ENCODE measurements around the gene SPINK5.

The SPINK5 gene

DNA sequence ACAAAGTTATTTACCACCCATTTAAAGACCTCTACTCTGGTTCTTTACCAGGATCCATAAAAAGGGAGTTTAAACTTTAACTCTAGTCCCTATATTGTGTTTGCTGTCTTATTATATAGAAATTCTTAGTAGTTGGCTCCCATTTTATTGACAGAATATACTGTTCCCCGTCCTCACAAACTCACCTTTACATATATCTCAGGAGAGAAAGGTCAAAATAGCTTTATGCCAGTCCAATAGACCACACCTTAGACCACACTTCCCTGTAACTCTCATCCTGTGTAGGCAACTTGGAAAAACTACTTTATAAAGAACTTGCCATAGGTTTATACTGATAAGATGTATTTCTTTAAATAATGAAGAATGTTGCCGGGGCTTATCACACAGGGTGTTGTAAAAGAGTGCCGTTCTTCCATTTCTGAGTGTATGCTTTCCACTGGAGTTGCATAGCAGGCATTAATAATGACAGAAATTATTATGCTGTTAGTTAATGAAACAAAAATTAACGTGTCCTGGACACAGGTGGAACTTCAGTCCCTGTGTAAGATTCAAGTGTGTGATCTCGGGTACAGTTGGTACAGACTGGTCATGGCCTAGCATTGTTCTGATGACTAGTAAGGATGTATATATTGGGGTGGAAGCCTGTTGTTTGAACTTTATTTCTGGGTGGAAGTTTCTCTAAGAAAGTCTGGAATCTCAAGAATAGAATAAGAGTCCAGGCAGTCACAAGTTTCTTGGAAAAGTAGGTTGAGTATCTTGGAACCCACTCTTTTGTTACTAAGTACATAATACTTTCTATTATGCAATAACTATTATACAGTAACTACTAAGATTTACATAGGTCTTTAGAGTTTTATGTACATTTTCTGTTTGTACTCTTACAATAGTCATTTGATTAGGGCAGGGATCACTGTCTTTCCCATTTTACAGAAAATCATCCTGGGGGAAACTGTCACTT is 71.6 kb downstream of the SPINK5 start:
- Mint-ChIP-seq H3K4me1 (ENCODE audit: low read depth) (no peaks in the 10 kb centered on the region), H3K27ac (no peak overlapping the region), H3K27me3 (peaks cover 1% of the 10 kb centered on the region), H3K36me3 (no peaks in the 10 kb centered on the region), H3K4me3 (no peak overlapping the region), H3K9me3 (ENCODE audit: low read depth) (no peaks in the 10 kb centered on the region)

DNA sequence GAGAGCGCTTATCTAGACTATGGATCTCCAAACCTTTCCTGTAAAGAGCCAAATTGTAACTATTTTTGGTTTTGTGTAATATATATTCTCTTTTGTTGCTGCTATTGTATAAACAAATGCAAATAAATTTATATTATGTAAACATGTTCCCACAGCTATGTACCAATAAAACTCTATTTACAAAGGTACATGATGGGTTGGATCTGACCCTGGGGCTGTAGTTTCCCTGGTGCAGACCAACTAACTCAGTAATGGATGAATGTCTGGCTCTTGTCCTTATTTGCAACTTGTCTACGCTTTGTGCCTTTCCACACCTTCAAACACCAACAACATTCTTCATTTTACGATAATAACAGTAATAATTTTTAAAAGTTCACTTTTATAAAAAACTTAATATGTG is 77.1 kb downstream of the SPINK5 start:
- no peaks in the 10 kb centered on the region for H3K9me3 Mint-ChIP-seq (ENCODE audit: low read depth)
- no peaks in the 10 kb centered on the region for H3K4me1 Mint-ChIP-seq (ENCODE audit: low read depth)
- H3K36me3 Mint-ChIP-seq = no peaks in the 10 kb centered on the region
- H3K4me3 Mint-ChIP-seq = no peak overlapping the region
- no peak overlapping the region for H3K27ac Mint-ChIP-seq
- peaks cover 2% of the 10 kb centered on the region for H3K27me3 Mint-ChIP-seq

DNA sequence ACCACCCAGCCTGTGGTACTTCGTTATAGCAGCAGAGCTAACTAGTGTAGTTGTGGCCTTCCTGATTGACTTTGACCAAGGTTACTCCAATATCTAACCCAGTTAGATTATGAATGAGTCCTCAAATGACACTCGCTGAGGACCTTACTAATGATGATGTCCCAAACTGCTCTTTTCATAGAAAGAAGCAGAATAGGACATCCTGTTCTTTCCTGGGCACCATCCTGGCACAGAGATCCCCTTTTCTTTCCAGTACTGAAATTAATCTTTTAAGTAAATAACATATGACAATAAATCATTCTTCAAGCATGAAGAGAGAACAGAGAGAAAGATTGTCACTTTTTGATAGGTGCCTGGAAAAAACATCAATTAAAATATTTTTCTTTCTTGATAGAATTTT is 77.9 kb downstream of the SPINK5 start:
- Mint-ChIP-seq H3K27me3 (peaks cover 6% of the 10 kb centered on the region), H3K4me3 (no peak overlapping the region), H3K9me3 (ENCODE audit: low read depth) (no peaks in the 10 kb centered on the region), H3K4me1 (ENCODE audit: low read depth) (no peaks in the 10 kb centered on the region), H3K36me3 (no peaks in the 10 kb centered on the region), H3K27ac (no peak overlapping the region)

DNA sequence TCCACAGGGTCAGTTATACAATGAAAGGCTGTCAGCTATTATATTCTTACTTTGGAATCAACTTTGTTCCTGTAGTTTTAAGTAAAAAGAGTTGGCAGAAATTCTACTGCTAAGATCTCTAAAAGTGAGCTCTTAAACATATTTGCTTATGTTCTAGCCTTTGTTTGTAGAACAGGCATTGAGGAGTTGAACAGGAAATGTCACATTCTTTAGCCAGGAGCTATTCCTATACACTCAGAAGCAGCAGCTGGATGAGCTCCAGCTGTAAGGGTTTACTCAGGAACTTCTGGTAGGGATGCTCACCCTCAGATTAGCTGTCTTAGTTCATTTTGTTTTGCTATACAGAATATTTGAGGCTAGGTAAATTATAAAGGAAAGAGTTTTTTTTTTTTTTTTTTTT is 82.1 kb downstream of the SPINK5 start:
- Mint-ChIP-seq H3K4me3 (no peak overlapping the region), H3K27me3 (peaks cover 8% of the 10 kb centered on the region), H3K27ac (no peak overlapping the region), H3K9me3 (ENCODE audit: low read depth) (no peaks in the 10 kb centered on the region), H3K36me3 (no peaks in the 10 kb centered on the region), H3K4me1 (ENCODE audit: low read depth) (no peaks in the 10 kb centered on the region)

DNA sequence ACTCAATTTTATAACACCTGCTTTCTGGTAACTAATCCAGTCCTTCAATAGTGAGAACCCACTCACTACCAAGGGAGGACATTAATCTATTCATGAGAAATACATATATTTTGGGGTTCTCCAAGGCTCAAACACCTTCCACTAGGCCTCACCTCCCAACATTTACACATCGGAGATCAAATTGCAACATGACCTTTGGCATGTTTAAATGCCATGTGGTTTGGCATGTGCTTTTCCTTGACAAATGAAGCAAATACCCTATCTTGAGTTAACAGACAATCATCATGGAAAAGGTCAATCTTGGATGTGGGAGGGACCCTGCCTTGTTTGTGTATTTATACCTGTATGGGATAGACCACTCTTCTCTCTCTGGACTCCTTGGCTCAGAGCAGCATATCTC is 82.7 kb downstream of the SPINK5 start:
- H3K9me3 Mint-ChIP-seq (ENCODE audit: low read depth) = no peaks in the 10 kb centered on the region

DNA sequence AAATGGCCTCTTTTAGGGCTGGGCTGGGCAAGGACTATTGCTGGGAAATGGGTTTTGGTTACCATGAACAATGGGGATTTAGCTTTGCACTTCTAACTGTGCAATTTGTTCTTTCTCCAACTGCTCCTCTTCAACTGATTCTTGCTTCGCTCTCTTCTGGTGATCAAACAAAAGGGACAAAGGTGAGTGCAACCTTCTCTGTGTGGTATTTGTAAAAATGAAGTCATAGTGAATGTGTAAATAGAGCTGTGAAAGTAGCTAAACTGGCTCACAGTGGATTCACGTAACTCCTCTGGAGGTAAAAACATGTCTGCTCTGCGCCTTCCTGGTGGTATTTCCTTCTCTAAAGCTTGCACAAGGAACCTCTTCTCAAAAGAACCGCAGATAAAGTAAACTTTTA is 83.6 kb downstream of the SPINK5 start:
- no peak overlapping the region for H3K4me3 Mint-ChIP-seq
- no peak overlapping the region for H3K27ac Mint-ChIP-seq
- peaks cover 8% of the 10 kb centered on the region for H3K27me3 Mint-ChIP-seq
- no peaks in the 10 kb centered on the region for H3K36me3 Mint-ChIP-seq
- no peaks in the 10 kb centered on the region for H3K4me1 Mint-ChIP-seq (ENCODE audit: low read depth)
- H3K9me3 Mint-ChIP-seq (ENCODE audit: low read depth) = no peaks in the 10 kb centered on the region

More for the DNA sequence above, 82.7 kb downstream of the SPINK5 start:
- Mint-ChIP-seq H3K27ac (no peak overlapping the region), H3K4me1 (ENCODE audit: low read depth) (no peaks in the 10 kb centered on the region), H3K4me3 (no peak overlapping the region), H3K27me3 (peaks cover 8% of the 10 kb centered on the region), H3K36me3 (no peaks in the 10 kb centered on the region)

DNA sequence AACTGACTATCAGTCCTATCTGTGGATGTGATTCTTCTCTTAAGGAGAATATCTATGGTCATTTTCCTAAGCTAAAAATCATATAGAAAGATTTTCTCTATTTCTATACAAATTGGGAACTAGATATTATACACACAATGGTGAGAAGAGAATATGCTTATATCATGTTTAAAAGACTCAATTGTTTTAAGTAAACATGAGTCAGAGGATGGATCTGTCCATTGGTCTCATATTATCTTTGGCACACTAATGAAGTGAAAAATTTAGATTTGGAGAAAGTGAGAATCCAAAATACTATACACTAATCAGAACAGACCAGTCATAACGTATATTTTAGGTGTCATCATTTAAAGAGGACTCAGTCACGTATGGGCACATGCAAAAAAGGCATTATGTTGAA is 88.1 kb downstream of the SPINK5 start:
- no peaks in the 10 kb centered on the region for H3K4me1 Mint-ChIP-seq (ENCODE audit: low read depth)
- H3K4me3 Mint-ChIP-seq = no peak overlapping the region
- H3K27ac Mint-ChIP-seq = no peak overlapping the region
- no peaks in the 10 kb centered on the region for H3K36me3 Mint-ChIP-seq
- H3K9me3 Mint-ChIP-seq (ENCODE audit: low read depth) = peaks cover 5% of the 10 kb centered on the region
- peaks cover 3% of the 10 kb centered on the region for H3K27me3 Mint-ChIP-seq

DNA sequence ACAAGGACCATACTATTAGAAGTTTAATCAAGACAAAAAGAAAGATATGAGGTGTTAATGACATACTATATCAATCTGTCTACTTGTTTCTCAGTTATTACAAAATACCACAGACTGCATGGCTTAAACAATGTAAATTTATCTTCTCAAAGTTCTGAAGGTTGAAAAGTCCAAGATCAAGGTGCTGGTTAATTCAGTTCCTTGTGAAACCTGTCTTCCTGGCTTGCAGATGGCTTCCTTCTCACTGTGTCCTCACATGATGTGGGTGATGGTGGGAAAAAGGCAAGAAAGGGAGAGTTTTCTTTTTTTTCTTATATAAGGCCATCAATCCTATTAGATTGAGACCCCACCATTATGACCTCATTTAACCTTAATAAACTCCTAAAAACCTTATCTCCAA is 89.0 kb downstream of the SPINK5 start:
- Mint-ChIP-seq H3K4me3 (no peak overlapping the region), H3K36me3 (no peaks in the 10 kb centered on the region)

DNA sequence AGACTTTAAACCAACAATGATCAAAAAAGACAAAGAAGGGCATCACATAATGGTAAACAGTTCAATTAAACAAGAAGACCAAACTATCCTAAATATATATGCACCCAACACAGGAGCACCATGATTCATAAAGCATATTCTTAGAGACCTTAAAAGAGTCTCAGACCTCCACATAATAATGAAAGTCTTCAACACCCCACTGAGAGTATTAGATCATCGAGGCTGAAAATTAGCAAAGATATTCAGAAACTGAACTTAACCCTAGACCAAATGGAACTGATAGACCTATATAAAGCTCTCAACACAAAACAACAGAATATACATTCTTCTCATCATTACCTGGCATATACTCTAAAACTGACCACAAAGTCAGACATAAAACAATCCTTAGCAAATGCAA is 92.8 kb downstream of the SPINK5 start:
- H3K27me3 Mint-ChIP-seq = no peaks in the 10 kb centered on the region

More for the DNA sequence above, 89.0 kb downstream of the SPINK5 start:
- peaks cover 5% of the 10 kb centered on the region for H3K9me3 Mint-ChIP-seq (ENCODE audit: low read depth)
- H3K27me3 Mint-ChIP-seq = no peaks in the 10 kb centered on the region
- no peaks in the 10 kb centered on the region for H3K4me1 Mint-ChIP-seq (ENCODE audit: low read depth)
- no peak overlapping the region for H3K27ac Mint-ChIP-seq

DNA sequence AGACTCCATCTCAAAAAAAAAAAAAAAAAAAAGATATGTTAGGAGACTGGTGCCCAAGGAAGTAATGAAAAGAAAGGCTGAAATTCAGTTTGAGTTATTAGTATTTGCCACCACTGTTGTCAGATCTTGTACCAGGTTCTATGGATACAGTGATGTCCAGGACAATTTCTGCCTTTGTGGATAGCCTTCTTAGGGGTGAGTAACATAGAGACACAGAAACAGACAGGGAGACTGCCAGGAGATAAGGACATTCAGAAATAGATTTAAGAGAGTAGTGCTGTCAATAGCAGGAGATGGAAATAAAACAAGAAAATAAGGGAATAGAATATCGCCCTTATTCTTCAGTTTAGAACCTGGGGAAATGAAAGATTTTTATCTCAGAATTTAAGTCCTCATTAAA is 98.3 kb downstream of the SPINK5 start:
- H3K4me1 Mint-ChIP-seq (ENCODE audit: low read depth) = no peaks in the 10 kb centered on the region
- H3K27ac Mint-ChIP-seq = no peak overlapping the region
- H3K9me3 Mint-ChIP-seq (ENCODE audit: low read depth) = no peaks in the 10 kb centered on the region
- H3K27me3 Mint-ChIP-seq = no peaks in the 10 kb centered on the region
- H3K4me3 Mint-ChIP-seq = no peak overlapping the region
- no peaks in the 10 kb centered on the region for H3K36me3 Mint-ChIP-seq

More for the DNA sequence above, 92.8 kb downstream of the SPINK5 start:
- Mint-ChIP-seq H3K36me3 (no peaks in the 10 kb centered on the region), H3K4me1 (ENCODE audit: low read depth) (no peaks in the 10 kb centered on the region), H3K27ac (no peak overlapping the region), H3K4me3 (no peak overlapping the region), H3K9me3 (ENCODE audit: low read depth) (peaks cover 5% of the 10 kb centered on the region)

DNA sequence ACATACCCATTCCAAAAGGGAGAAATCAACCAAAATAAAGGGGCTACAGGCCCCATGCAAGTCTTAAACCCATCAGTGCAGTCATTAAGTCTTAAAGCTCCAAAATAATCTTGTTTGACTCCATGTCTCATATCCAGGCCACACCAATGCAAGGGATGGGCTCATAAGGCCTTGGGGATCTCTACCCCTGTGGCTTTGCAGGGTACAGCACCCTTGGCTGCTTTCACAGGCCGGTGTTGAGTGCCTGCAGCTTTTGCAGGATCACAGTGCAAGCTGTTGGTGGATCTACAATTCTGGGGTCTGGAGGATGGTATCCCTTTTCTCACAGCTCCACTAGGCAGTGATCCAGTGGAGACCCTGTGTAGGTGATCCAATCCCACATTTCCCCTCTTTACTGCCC is 99.6 kb downstream of the SPINK5 start:
- H3K4me3 Mint-ChIP-seq = no peak overlapping the region
- no peaks in the 10 kb centered on the region for H3K36me3 Mint-ChIP-seq
- no peaks in the 10 kb centered on the region for H3K27me3 Mint-ChIP-seq
- no peaks in the 10 kb centered on the region for H3K9me3 Mint-ChIP-seq (ENCODE audit: low read depth)
- no peaks in the 10 kb centered on the region for H3K4me1 Mint-ChIP-seq (ENCODE audit: low read depth)
- no peak overlapping the region for H3K27ac Mint-ChIP-seq

DNA sequence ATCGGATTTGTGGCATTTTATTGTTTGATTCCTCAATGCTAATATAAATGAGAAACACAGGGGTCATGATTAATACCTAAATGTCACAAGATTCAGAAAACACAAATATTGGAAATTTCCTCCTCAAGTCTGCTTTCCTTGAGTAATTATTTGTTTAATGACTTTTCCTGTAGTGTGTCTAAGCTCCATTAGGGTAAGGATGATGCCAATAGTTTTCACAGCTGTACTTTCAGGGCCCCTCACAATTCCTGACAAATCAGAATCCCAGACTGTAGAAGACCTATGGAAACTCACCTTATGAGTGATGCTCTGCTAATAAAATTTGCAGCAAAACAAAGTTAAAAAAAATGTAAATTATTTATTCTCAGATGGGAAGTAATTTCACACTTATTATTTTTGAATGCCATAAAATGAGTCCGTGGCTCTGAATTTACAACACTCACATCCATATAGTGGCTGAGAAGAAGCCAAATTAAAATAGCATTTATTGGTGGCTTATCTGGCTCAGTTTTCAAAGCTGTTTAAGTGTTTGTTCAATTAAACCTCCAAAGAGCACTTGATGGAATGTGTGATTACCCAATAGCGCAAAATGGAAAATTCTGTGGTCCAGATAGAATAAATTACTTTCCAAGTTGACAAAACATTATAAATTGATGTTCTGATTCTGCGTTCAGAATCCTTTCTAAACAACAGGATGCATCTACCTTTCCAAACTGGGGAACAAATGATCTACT is 102.9 kb downstream of the SPINK5 start:
- H3K27me3 Mint-ChIP-seq = peaks cover 2% of the 10 kb centered on the region

DNA sequence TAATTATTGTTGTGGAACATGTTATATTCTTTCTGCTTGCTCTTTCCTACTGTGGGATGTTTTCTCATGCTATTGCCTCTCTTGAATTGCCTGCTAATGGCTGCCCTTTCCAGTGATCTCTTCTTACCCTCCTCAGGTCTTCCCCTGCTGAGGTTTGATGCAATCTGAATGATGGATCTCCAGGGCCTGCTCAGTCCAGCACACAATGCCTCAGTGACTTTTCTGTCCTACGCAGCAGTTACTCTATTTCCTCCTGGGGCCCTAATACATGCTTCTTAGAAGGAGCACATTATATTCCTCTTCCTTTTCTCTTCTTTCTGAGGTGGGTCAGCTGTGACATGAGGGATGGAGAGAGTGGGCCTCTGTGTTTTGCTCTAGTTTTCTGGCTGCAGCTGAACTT is 104.5 kb downstream of the SPINK5 start, which contains the start of gene SPINK14:
Gene SPINK14 (plus strand): TSS at position 301 of the 400 bp plus-strand sequence. CDS start 1,187 bp downstream, outside the sequence.
- Mint-ChIP-seq H3K27me3 (peaks cover 2% of the 10 kb centered on the region), H3K4me3 (no peak within 1 kb of the TSS), H3K36me3 (no peaks in the 10 kb centered on the region), H3K4me1 (ENCODE audit: low read depth) (no peaks in the 10 kb centered on the region), H3K9me3 (ENCODE audit: low read depth) (no peaks in the 10 kb centered on the region), H3K27ac (no peak within 1 kb of the TSS)

More for the DNA sequence above, 102.9 kb downstream of the SPINK5 start:
- Mint-ChIP-seq H3K9me3 (ENCODE audit: low read depth) (no peaks in the 10 kb centered on the region), H3K4me3 (no peak overlapping the region), H3K4me1 (ENCODE audit: low read depth) (no peaks in the 10 kb centered on the region), H3K27ac (no peak overlapping the region), H3K36me3 (no peaks in the 10 kb centered on the region)

DNA sequence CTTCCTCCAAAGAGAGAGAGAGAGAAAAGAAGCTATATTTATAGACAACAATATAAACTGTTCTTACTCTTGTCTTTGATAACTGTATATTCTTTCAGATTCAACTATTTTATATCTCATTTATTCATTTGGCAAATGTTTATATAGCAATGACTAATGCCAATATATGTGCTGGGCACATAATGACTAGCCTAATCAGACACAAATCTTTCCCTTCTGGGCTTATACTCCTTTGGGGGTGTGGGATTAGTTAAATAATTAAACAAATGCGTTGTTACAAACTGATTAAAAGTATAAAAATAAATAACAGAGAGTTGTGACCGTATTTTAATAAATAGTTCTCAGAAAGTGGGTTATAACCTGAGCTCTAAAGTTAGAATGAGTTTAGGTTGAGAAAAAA is 108.6 kb downstream of the SPINK5 start:
- Mint-ChIP-seq H3K9me3 (ENCODE audit: low read depth) (no peaks in the 10 kb centered on the region), H3K4me3 (no peak overlapping the region), H3K36me3 (no peaks in the 10 kb centered on the region), H3K4me1 (ENCODE audit: low read depth) (no peaks in the 10 kb centered on the region), H3K27ac (no peak overlapping the region), H3K27me3 (peaks cover 3% of the 10 kb centered on the region)

DNA sequence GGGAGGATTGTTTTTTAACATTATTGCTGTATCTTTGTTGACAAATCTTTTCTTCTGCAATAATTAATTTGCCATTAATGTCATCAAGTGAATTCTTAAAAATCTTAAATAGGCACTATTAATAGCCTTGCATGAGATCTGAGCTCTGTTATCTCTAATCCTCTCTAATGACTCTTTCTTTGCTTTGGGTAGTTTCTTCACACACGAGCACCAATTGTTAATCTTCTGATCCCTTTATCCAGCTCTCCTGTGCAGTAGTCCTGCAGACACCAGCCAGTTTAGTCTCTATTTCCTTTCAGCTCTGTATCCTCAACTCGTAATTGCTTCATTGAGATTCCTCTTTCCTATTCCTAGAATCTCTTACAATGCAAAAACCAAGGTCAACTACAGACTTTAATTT is 112.7 kb downstream of the SPINK5 start:
- Mint-ChIP-seq H3K9me3 (ENCODE audit: low read depth) (no peaks in the 10 kb centered on the region), H3K4me3 (no peak overlapping the region), H3K27ac (no peak overlapping the region), H3K36me3 (no peaks in the 10 kb centered on the region), H3K27me3 (peaks cover 6% of the 10 kb centered on the region), H3K4me1 (ENCODE audit: low read depth) (no peaks in the 10 kb centered on the region)

Data from activated naive CD8-positive, alpha-beta T cell (primary cell).